IMR-90 (cell line): ENCODE measurements around the gene ARHGEF26.

ENCODE experiments used
- BHLHE40 ChIP-seq: fragments of 150-350 bp; IDR thresholded peaks from 2 replicates; pipeline ENCODE4 v1.6.1; 2016; ENCODE audit warnings: mild to moderate bottlenecking, low read depth, low read length
- CEBPB ChIP-seq: IDR thresholded peaks from 2 replicates; pipeline ENCODE4 v1.6.1; 2012; ENCODE audit warnings: low read depth, low read length, improper control_type of control experiment
- CTCF ChIP-seq: conservative IDR thresholded peaks from 2 replicates; pipeline ENCODE4 v1.5.1; 2012; ENCODE audit warnings: mild to moderate bottlenecking, low read depth, low read length, improper control_type of control experiment
- FOS ChIP-seq: fragments of 150-350 bp; IDR thresholded peaks from 2 replicates; pipeline ENCODE4 v1.6.1; 2016; ENCODE audit warnings: low read depth, low read length
- MAFK ChIP-seq: IDR thresholded peaks from 2 replicates; pipeline ENCODE4 v1.6.1; 2012; ENCODE audit warnings: low read depth, low read length, improper control_type of control experiment
- MXI1 ChIP-seq: IDR thresholded peaks from 2 replicates; pipeline ENCODE4 v1.6.1; 2012; ENCODE audit warnings: low read depth, mild to moderate bottlenecking, low read length, moderate library complexity, borderline replicate concordance
- POLR2A ChIP-seq: IDR thresholded peaks from 2 replicates; pipeline ENCODE4 v1.6.1; 2012; ENCODE audit warnings: mild to moderate bottlenecking, low read depth, low read length
- RCOR1 ChIP-seq: IDR thresholded peaks from 2 replicates; pipeline ENCODE4 v1.6.1; 2012; ENCODE audit warnings: mild to moderate bottlenecking, low read length, improper control_type of control experiment; ENCODE audit not compliant: insufficient replicate concordance
- RFX5 ChIP-seq: IDR thresholded peaks from 2 replicates; pipeline ENCODE4 v1.8.0; 2012; ENCODE audit warnings: low read depth, mild to moderate bottlenecking, low read length, moderate library complexity
- SMC3 ChIP-seq: fragments of 150-350 bp; IDR thresholded peaks from 2 replicates; pipeline ENCODE4 v1.6.1; 2016; ENCODE audit warnings: low read depth, mild to moderate bottlenecking, antibody characterized with exemption, low read length, moderate library complexity
- USF2 ChIP-seq: fragments of 150-350 bp; IDR thresholded peaks from 2 replicates; pipeline ENCODE4 v1.6.1; 2017; ENCODE audit warnings: mild to moderate bottlenecking, antibody characterized with exemption, low read length, low read depth

GRCh38 chr3:154176036-154176435 lies 54.8 kb downstream of the ARHGEF26 start:
- TF ChIP-seq CTCF = no peak
- TF ChIP-seq POLR2A = no peak
- TF ChIP-seq FOS = no peak
- no peak for TF ChIP-seq BHLHE40
- TF ChIP-seq RCOR1 = no peak
- TF ChIP-seq SMC3 = no peak
- TF ChIP-seq USF2 = no peak
- no peak for TF ChIP-seq MXI1
- TF ChIP-seq RFX5 = no peak
- no peak for TF ChIP-seq CEBPB
- no peak for TF ChIP-seq MAFK
